ENCODE results near the gene SNX5. TPM values are rescaled to one million over a fixed set of nuclear protein-coding genes. Genes with fewer than 3 reads are reported as not detected.

The SNX5 gene
- total and polyA plus RNA-seq, 2 of the 8 experiments (the other 6 are each of a cell fraction or from before 2014, with no cell fraction given): 155 to 194 TPM

DNA sequence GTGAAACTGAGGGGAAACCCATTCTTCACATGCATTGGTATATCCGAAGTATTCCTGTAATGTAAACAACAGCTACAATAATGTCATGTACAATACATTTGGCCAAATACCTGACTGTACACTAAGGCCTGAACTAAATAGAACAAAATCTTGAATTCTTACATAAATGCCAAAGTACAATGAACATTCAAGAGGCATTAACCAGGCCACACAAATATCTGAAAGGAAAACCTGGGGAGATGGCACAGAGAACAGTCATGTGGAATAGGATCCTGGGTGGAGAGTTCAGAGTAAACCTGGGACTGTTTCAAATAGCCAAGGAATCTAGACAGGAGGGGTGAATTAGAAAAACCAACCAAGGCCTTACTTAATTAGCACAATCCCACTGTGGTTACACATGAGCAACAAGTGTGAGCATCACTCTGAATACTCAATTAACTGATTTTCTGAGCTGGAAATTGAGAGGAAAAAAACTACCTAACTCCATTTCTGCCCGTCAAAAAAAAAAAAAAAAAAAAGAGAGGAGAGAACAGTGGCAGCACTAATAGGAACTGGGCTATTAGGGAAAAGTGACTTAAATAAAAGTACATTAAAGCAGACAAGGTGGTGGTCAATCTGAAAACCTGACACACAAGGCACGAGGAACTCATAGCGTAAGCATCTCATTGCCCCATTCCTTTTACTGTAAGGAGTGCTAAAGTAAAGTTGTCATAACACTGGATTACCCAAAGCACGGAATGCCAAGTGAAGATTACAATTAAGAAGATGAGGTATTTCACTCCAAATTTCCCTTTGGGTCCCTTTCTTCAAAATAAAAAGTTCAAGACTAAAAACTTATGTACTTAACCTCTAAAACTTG, 10.9 kb downstream of the SNX5 start (continued):
- TF ChIP-seq, protein P1, sequence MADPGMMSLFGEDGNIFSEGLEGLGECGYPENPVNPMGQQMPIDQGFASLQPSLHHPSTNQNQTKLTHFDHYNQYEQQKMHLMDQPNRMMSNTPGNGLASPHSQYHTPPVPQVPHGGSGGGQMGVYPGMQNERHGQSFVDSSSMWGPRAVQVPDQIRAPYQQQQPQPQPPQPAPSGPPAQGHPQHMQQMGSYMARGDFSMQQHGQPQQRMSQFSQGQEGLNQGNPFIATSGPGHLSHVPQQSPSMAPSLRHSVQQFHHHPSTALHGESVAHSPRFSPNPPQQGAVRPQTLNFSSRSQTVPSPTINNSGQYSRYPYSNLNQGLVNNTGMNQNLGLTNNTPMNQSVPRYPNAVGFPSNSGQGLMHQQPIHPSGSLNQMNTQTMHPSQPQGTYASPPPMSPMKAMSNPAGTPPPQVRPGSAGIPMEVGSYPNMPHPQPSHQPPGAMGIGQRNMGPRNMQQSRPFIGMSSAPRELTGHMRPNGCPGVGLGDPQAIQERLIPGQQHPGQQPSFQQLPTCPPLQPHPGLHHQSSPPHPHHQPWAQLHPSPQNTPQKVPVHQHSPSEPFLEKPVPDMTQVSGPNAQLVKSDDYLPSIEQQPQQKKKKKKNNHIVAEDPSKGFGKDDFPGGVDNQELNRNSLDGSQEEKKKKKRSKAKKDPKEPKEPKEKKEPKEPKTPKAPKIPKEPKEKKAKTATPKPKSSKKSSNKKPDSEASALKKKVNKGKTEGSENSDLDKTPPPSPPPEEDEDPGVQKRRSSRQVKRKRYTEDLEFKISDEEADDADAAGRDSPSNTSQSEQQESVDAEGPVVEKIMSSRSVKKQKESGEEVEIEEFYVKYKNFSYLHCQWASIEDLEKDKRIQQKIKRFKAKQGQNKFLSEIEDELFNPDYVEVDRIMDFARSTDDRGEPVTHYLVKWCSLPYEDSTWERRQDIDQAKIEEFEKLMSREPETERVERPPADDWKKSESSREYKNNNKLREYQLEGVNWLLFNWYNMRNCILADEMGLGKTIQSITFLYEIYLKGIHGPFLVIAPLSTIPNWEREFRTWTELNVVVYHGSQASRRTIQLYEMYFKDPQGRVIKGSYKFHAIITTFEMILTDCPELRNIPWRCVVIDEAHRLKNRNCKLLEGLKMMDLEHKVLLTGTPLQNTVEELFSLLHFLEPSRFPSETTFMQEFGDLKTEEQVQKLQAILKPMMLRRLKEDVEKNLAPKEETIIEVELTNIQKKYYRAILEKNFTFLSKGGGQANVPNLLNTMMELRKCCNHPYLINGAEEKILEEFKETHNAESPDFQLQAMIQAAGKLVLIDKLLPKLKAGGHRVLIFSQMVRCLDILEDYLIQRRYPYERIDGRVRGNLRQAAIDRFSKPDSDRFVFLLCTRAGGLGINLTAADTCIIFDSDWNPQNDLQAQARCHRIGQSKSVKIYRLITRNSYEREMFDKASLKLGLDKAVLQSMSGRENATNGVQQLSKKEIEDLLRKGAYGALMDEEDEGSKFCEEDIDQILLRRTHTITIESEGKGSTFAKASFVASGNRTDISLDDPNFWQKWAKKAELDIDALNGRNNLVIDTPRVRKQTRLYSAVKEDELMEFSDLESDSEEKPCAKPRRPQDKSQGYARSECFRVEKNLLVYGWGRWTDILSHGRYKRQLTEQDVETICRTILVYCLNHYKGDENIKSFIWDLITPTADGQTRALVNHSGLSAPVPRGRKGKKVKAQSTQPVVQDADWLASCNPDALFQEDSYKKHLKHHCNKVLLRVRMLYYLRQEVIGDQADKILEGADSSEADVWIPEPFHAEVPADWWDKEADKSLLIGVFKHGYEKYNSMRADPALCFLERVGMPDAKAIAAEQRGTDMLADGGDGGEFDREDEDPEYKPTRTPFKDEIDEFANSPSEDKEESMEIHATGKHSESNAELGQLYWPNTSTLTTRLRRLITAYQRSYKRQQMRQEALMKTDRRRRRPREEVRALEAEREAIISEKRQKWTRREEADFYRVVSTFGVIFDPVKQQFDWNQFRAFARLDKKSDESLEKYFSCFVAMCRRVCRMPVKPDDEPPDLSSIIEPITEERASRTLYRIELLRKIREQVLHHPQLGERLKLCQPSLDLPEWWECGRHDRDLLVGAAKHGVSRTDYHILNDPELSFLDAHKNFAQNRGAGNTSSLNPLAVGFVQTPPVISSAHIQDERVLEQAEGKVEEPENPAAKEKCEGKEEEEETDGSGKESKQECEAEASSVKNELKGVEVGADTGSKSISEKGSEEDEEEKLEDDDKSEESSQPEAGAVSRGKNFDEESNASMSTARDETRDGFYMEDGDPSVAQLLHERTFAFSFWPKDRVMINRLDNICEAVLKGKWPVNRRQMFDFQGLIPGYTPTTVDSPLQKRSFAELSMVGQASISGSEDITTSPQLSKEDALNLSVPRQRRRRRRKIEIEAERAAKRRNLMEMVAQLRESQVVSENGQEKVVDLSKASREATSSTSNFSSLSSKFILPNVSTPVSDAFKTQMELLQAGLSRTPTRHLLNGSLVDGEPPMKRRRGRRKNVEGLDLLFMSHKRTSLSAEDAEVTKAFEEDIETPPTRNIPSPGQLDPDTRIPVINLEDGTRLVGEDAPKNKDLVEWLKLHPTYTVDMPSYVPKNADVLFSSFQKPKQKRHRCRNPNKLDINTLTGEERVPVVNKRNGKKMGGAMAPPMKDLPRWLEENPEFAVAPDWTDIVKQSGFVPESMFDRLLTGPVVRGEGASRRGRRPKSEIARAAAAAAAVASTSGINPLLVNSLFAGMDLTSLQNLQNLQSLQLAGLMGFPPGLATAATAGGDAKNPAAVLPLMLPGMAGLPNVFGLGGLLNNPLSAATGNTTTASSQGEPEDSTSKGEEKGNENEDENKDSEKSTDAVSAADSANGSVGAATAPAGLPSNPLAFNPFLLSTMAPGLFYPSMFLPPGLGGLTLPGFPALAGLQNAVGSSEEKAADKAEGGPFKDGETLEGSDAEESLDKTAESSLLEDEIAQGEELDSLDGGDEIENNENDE (IDR thresholded peaks at IDR 0.05; ENCODE audit: insufficient replicate concordance, low read length): no peak
- TF ChIP-seq TAF1 (IDR thresholded peaks at IDR 0.05; ENCODE audit: low read depth, low read length): no peak
- TF ChIP-seq SP2 (IDR thresholded peaks at IDR 0.05; ENCODE audit: low read length): no peak
